A549 (cell line): ENCODE data around the gene URB2. TPM values are rescaled to one million over a fixed set of nuclear protein-coding genes. Genes with fewer than 3 reads are reported as not detected.

Experiments used
- ATAC-seq, 2 experiments: fragments of 200-7000 bp in 1 of 2; fragments of >200 bp in 1 of 2; cut with Nextera tagmentation in 1 of 2; cut with Tn5 transposase in 1 of 2; 3 replicates each; pipeline versions ENCODE4 v1.8.0 to v1.9.1; 2018 to 2020; ENCODE audit warnings: mild to moderate bottlenecking in 1 of 2, moderate library complexity in 1 of 2
- CTCF ChIA-PET: fragments of 300-600 bp; sonication (Branson Sonifier 250); formaldehyde crosslinking; extraction: SDS; loops from one replicate; lab custom pipeline; 2021; ENCODE audit warnings: antibody characterized with exemption, inconsistent platforms; lab: Yijun Ruan, JAX
- POLR2A ChIA-PET: fragments of 350-600 bp; formaldehyde crosslinking; extraction: SDS; loops from one replicate; lab custom pipeline; 2021; ENCODE audit warnings: antibody characterized with exemption, inconsistent platforms; lab: Yijun Ruan, JAX
- DNase-seq, 2 experiments: peaks; one replicate each; pipeline versions ENCODE4 v3.0.0 to v3.0.0-alpha.2; 2011 to 2016; ENCODE audit warnings: low read depth in 1 of 2, low spot score in 1 of 2
- FAIRE-seq: peaks from 2 replicates; lab custom pipeline; 2011; peaks lifted over from hg19 to GRCh38; lab: Jason Lieb, UNC
- H3K27ac ChIP-seq, 2 experiments: fragments of >200 bp; sonication (Bioruptor Twin); formaldehyde crosslinking; 3 replicates each; pipeline ENCODE4 v1.5.1; 2016 to 2017
- H3K4me1 ChIP-seq: fragments of >200 bp; sonication (Bioruptor Twin); formaldehyde crosslinking; 3 replicates; pipeline ENCODE4 v1.6.1; 2016
- H3K4me2 ChIP-seq: fragments of >200 bp; sonication (Bioruptor Twin); formaldehyde crosslinking; 3 replicates; pipeline ENCODE4 v1.6.1; 2016
- H3K4me3 ChIP-seq: fragments of >200 bp; sonication (Bioruptor Twin); formaldehyde crosslinking; 3 replicates; pipeline ENCODE4 v1.5.1; 2016
- H3K9me3 ChIP-seq: fragments of >200 bp; sonication (Bioruptor Twin); formaldehyde crosslinking; 3 replicates; pipeline ENCODE4 v1.6.1; 2016
- EHF ChIP-seq: fragments of 250-450 bp; sonication (Bioruptor Pico); IDR thresholded peaks from 2 replicates; pipeline ENCODE4 v1.5.0; 2020; ENCODE audit warnings: mild to moderate bottlenecking
- EHMT2 ChIP-seq: fragments of 200-600 bp; sonication (generic); IDR thresholded peaks from 2 replicates; pipeline ENCODE4 v1.6.1; 2016; ENCODE audit warnings: antibody characterized with exemption, low read depth, mild to moderate bottlenecking, moderate library complexity
- ESRRA ChIP-seq: fragments of 150-350 bp; IDR thresholded peaks from 2 replicates; pipeline ENCODE4 v1.6.1; 2014; ENCODE audit warnings: mild to moderate bottlenecking, low read length, borderline replicate concordance
- FOSL2 ChIP-seq, 2 experiments: fragments of 450-650 bp in 1 of 2; fragments of >200 bp in 1 of 2; sonication (Bioruptor Twin) in 1 of 2; formaldehyde crosslinking; IDR thresholded peaks; 2 replicates each; pipeline versions ENCODE4 v1.5.0 to v1.6.1; 2016 to 2020; ENCODE audit warnings: mild to moderate bottlenecking in 1 of 2, moderate library complexity in 1 of 2
- FOXS1 ChIP-seq: fragments of 250-450 bp; sonication (Bioruptor Pico); IDR thresholded peaks from 2 replicates; pipeline ENCODE4 v1.5.0; 2020; ENCODE audit warnings: mild to moderate bottlenecking, moderate library complexity
- HEYL ChIP-seq: fragments of 250-450 bp; sonication (Bioruptor Pico); IDR thresholded peaks from 2 replicates; pipeline ENCODE4 v1.8.0; 2021; ENCODE audit warnings: mild to moderate bottlenecking, moderate library complexity
- HOXB13 ChIP-seq: fragments of 250-450 bp; sonication (Bioruptor Pico); IDR thresholded peaks from 2 replicates; pipeline ENCODE4 v1.5.0; 2020; ENCODE audit warnings: low read depth, mild to moderate bottlenecking, moderate library complexity
- HOXB5 ChIP-seq: fragments of 250-450 bp; sonication (Bioruptor Pico); IDR thresholded peaks from 2 replicates; pipeline ENCODE4 v1.5.0; 2020; ENCODE audit warnings: mild to moderate bottlenecking, moderate library complexity
- JUNB ChIP-seq: fragments of >200 bp; sonication (Bioruptor Twin); formaldehyde crosslinking; IDR thresholded peaks from 2 replicates; pipeline ENCODE4 v1.6.1; 2016
- KDM1A ChIP-seq: fragments of 200-600 bp; sonication (generic); IDR thresholded peaks from 2 replicates; pipeline ENCODE4 v1.6.1; 2016; ENCODE audit warnings: low read depth, mild to moderate bottlenecking
- KDM5A ChIP-seq: fragments of 200-600 bp; sonication (generic); IDR thresholded peaks from 2 replicates; pipeline ENCODE4 v1.6.1; 2016; ENCODE audit warnings: antibody characterized with exemption, mild to moderate bottlenecking
- MAFK ChIP-seq: fragments of 450-650 bp; IDR thresholded peaks from 2 replicates; pipeline ENCODE4 v1.6.1; 2014; ENCODE audit not compliant: partially characterized antibody
- NFE2L2 ChIP-seq: fragments of 150-350 bp; conservative IDR thresholded peaks from 2 replicates; pipeline ENCODE4 v1.6.1; 2014; ENCODE audit warnings: low read length
- NR3C1 ChIP-seq: fragments of >200 bp; sonication (Bioruptor Twin); formaldehyde crosslinking; IDR thresholded peaks from 3 replicates; pipeline ENCODE4 v1.6.1; 2017
- PHF8 ChIP-seq: fragments of 200-600 bp; sonication (generic); IDR thresholded peaks from 2 replicates; pipeline ENCODE4 v1.6.1; 2016; ENCODE audit warnings: low read depth, mild to moderate bottlenecking, antibody characterized with exemption, moderate library complexity, borderline replicate concordance
- POLR2AphosphoS2 ChIP-seq: conservative IDR thresholded peaks from 2 replicates; pipeline ENCODE4 v1.6.1; 2012; ENCODE audit warnings: low read length, improper control_type of control experiment, inconsistent platforms
- RARB ChIP-seq: fragments of 250-450 bp; sonication (Bioruptor Pico); IDR thresholded peaks from 2 replicates; pipeline ENCODE4 v1.8.0; 2021; ENCODE audit warnings: mild to moderate bottlenecking, moderate library complexity
- RCOR1 ChIP-seq: fragments of 150-350 bp; IDR thresholded peaks from 2 replicates; pipeline ENCODE4 v1.6.1; 2014; ENCODE audit warnings: antibody characterized with exemption, low read length, low read depth
- RNF2 ChIP-seq: fragments of 200-600 bp; sonication (generic); IDR thresholded peaks from 2 replicates; pipeline ENCODE4 v1.6.1; 2016; ENCODE audit warnings: low read depth, mild to moderate bottlenecking, antibody characterized with exemption, moderate library complexity, borderline replicate concordance
- ZFP36 ChIP-seq: fragments of 450-650 bp; IDR thresholded peaks from 2 replicates; pipeline ENCODE4 v1.6.1; 2014; ENCODE audit warnings: borderline replicate concordance; ENCODE audit not compliant: partially characterized antibody
- ZSCAN20 ChIP-seq: fragments of 250-450 bp; sonication (Bioruptor Pico); IDR thresholded peaks from 2 replicates; pipeline ENCODE4 v1.8.0; 2022; ENCODE audit warnings: mild to moderate bottlenecking, moderate library complexity
- WGBS: methylation state at CpG from one replicate; pipeline ENCODE4 v1.1.6; 2017; ENCODE audit errors: missing lambda C conversion rate; 5-methylcytosine and 5-hydroxymethylcytosine counted together
- polyA plus RNA-seq, 4 experiments: library from polyadenylated mRNA; depleted of rRNA in 3 of 4; stranded (reverse); fragments of >200 nt; fragmentation: RNase III in 1 of 4; extraction: RNeasy Plus Mini Kit Qiagen cat#74134 plus additional on column Dnase treatment in 1 of 4; gene quantifications; 2 replicates in 3 of 4; 3 replicates in 1 of 4; pipeline ENCODE4 v1.2.3, GENCODE V29; 2011 to 2017
- TF ChIP-seq, protein P1 (sequence below): fragments of >200 bp; sonication (Bioruptor Twin); formaldehyde crosslinking; IDR thresholded peaks from 2 replicates; pipeline ENCODE4 v1.6.1; 2016
- TF ChIP-seq, protein P2 (sequence below): IDR thresholded peaks from 2 replicates; pipeline ENCODE4 v1.6.1; 2012
- TF ChIP-seq, protein P3 (sequence below): fragments of >200 bp; sonication (Bioruptor Twin); formaldehyde crosslinking; IDR thresholded peaks from 3 replicates; pipeline ENCODE4 v1.6.1; 2016

URB2 gene
- polyA plus RNA-seq, 2 of the 4 experiments (the other 2 are of a cell fraction), result 13.7 to 15.7 TPM

DNA sequence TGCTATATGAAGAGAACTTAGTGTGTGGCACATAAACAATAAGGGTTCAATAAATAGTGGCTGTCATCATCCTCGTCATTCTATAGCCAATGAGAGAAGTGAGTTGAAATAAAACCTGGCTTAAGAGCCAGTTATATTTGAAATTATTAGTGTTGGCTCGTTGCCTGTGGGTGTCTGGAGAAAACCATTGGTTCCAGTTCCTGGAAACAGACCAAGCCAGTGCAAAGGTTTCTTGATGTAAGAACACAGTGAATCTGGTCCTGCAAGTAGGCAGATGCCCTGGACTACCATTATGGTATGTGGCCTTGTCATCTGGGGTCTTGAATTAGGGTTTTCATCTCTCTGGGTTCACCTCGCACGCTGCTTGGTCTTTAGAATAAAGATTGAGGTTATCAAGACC lies 43.3 kb downstream of the URB2 start:
- ATAC-seq (no peak), FAIRE-seq (no peak), DNase-seq (no peak)
- ChIA-PET POLR2A (no interaction called here), CTCF (interaction anchor here (0.5 kb wide), 1 partner anchor 542 kb away, joined by 3 read pairs; no protein-coding TSS in a partner anchor)
- Histone ChIP-seq H3K4me3 (no peak overlapping the region), H3K4me2 (no peak overlapping the region), H3K4me1 (no peaks in the 10 kb centered on the region), H3K27ac (no peak overlapping the region), H3K9me3 (no peaks in the 10 kb centered on the region)
- WGBS, result 84% methylated on average over 4 of the region's 4 CpGs
- no peak for TF ChIP-seq HEYL
- no peak for TF ChIP-seq NFE2L2
- no peak for TF ChIP-seq MAFK
- TF ChIP-seq FOXS1, result no peak
- no peak for TF ChIP-seq KDM5A
- no peak for TF ChIP-seq EHF (CRISPR knock-in tag)
- TF ChIP-seq, protein P1, sequence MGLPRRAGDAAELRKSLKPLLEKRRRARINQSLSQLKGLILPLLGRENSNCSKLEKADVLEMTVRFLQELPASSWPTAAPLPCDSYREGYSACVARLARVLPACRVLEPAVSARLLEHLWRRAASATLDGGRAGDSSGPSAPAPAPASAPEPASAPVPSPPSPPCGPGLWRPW, result no peak
- no peak for TF ChIP-seq PHF8
- TF ChIP-seq ESRRA, result no peak
- TF ChIP-seq FOSL2 (IDR thresholded peaks at IDR 0.05), result no peak
- TF ChIP-seq FOSL2 (CRISPR knock-in tag; IDR thresholded peaks at IDR 0.05), result no peak
- no peak for TF ChIP-seq RNF2

DNA sequence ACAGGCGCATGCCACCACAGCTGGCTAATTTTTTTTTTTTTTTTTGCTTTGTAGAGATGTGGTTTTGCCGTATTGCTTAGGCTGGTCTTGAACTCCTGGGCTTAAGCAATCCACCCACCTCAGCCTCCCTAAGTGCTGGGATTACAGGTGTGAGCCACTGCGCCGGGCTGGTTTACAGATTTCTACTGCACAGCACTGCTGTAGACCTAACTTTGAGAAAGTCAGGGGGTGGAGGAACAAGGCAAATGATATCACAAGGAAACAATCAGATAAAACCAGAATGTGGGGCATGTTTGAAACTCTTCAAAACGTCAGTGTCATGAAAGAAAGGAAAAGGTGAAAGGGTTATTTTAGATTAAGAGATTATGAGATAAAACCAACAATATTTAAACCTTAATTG lies 45.3 kb downstream of the URB2 start:
- no peak for FAIRE-seq
- H3K9me3 ChIP-seq, result no peaks in the 10 kb centered on the region
- ChIA-PET CTCF (interaction anchor here (1.0 to 4.3 kb wide), 2 partner anchors 10 to 450 kb away, joined by 3 to 30 read pairs; no protein-coding TSS in a partner anchor), POLR2A (no interaction called here)
- no peak for ATAC-seq
- H3K4me1 ChIP-seq, result no peaks in the 10 kb centered on the region
- no peak overlapping the region for H3K27ac ChIP-seq
- 78% methylated on average over 5 of the region's 5 CpGs for WGBS
- no peak overlapping the region for H3K4me3 ChIP-seq
- H3K4me2 ChIP-seq, result no peak overlapping the region
- TF ChIP-seq JUNB, result no peak
- TF ChIP-seq PHF8, result no peak
- TF ChIP-seq HEYL, result no peak
- TF ChIP-seq NR3C1, result no peak
- no peak for TF ChIP-seq KDM5A
- no peak for TF ChIP-seq KDM1A
- TF ChIP-seq EHMT2, result no peak
- no peak for TF ChIP-seq RARB (CRISPR knock-in tag)
- TF ChIP-seq, protein P2, sequence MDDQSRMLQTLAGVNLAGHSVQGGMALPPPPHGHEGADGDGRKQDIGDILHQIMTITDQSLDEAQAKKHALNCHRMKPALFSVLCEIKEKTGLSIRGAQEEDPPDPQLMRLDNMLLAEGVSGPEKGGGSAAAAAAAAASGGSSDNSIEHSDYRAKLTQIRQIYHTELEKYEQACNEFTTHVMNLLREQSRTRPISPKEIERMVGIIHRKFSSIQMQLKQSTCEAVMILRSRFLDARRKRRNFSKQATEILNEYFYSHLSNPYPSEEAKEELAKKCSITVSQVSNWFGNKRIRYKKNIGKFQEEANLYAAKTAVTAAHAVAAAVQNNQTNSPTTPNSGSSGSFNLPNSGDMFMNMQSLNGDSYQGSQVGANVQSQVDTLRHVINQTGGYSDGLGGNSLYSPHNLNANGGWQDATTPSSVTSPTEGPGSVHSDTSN, result no peak
- no peak for TF ChIP-seq POLR2AphosphoS2
- TF ChIP-seq, protein P1, result no peak
- TF ChIP-seq HOXB5, result no peak
- TF ChIP-seq RCOR1, result no peak
- no peak for TF ChIP-seq ZFP36
- TF ChIP-seq, protein P3, sequence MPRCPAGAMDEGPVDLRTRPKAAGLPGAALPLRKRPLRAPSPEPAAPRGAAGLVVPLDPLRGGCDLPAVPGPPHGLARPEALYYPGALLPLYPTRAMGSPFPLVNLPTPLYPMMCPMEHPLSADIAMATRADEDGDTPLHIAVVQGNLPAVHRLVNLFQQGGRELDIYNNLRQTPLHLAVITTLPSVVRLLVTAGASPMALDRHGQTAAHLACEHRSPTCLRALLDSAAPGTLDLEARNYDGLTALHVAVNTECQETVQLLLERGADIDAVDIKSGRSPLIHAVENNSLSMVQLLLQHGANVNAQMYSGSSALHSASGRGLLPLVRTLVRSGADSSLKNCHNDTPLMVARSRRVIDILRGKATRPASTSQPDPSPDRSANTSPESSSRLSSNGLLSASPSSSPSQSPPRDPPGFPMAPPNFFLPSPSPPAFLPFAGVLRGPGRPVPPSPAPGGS, result no peak
- TF ChIP-seq HOXB13, result no peak
- no peak for TF ChIP-seq ZSCAN20
- no peak for DNase-seq
